ENCODE measurements around the gene AKAP8. TPM values are rescaled to one million over a fixed set of nuclear protein-coding genes. Genes with fewer than 3 reads are reported as not detected.
"Not testable (repeated sequence)": the region's sequence is repeated elsewhere in the genome, so short reads cannot be mapped to it uniquely, and the experiment has no call there.

The AKAP8 gene
- polyA plus RNA-seq, 4 donors, result 22.5 to 34.6 (median 30.2) TPM

DNA sequence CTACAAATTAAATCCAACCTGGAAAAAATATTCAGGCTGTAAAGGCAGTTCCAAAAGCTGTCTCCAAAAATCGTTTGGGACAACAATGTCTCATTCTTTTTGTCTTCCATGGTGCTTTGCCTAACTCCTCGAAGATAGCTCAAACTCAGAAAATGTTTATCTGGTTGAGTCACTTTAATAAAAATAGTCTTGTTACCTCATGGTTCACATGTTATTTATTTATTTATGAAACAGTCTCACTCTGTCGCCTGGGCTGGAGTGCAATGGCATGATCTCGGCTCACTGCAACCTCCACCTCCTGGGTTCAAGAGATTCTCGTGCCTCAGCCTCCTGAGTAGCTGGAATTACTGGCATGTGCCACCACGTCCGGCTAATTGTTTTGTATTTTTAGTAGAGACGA is 42.4 kb downstream of the AKAP8 start:
- DNase-seq (ENCODE audit: low read depth in 4 of 4, low spot score in 2 of 4), result no peak

DNA sequence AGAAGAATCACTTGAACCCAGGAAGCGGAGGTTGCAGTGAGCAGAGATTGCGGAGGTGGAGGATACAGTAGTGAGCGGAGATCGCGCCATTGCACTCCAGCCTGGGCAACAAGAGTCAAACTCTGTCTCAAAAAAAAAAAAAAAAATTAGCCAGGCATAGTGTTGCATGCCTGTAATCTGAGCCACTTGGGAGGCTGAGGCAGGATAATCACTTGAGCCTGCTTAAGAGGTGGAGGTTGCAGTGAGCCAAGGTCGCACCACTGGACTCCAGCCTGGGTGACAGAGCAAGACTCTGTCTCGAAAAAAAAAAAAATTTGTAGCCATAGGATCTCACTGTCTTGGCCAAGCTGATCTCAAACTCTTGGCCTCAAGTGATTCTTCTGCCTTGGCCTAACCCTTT is 43.6 kb downstream of the AKAP8 start:
- DNase-seq (ENCODE audit: low read depth in 4 of 4, low spot score in 2 of 4), result not testable (repeated sequence)

DNA sequence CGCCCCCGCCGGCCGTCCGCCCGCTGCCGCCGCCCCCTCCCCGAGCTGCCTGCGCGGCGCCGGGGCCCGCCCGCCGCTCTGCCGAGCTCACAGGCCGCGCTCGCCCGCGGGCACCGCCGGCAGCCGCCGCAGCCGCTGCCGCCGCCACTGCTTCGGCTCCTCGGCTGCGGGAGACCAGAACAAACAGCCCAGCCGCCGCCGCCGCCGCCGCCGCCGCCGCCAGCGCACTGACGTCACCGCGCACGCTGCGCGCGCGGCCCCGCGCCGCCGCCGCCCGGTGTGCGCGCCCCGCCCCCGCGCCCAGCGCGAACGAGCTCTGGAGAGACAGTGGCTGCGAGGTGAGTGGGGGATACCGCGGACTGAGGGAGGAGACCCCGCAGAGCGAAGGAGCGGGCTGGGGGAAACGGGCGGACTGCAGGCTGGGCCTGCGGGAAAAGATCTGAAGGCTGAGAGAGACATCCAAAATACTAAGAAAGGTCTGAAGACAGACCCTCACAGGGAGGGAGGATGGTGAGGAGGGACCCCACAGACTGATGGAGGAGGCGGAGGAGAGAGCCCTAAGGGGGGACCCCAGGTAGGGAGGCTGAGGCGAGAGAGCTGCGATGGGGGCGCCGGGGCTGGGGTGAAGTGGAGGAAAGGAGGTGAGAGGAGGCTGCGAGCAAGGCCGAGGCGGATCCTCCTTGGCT is 47.1 kb downstream of the AKAP8 start, which contains the start of gene BRD4:
BRD4 (minus strand) TSS at position 229 of the 686 bp plus-strand sequence. CDS start 59,440 bp downstream, outside the sequence.
- peak in 1 of 4 donors; percentile 36 for DNase-seq (ENCODE audit: low read depth in 4 of 4, low spot score in 2 of 4)

DNA sequence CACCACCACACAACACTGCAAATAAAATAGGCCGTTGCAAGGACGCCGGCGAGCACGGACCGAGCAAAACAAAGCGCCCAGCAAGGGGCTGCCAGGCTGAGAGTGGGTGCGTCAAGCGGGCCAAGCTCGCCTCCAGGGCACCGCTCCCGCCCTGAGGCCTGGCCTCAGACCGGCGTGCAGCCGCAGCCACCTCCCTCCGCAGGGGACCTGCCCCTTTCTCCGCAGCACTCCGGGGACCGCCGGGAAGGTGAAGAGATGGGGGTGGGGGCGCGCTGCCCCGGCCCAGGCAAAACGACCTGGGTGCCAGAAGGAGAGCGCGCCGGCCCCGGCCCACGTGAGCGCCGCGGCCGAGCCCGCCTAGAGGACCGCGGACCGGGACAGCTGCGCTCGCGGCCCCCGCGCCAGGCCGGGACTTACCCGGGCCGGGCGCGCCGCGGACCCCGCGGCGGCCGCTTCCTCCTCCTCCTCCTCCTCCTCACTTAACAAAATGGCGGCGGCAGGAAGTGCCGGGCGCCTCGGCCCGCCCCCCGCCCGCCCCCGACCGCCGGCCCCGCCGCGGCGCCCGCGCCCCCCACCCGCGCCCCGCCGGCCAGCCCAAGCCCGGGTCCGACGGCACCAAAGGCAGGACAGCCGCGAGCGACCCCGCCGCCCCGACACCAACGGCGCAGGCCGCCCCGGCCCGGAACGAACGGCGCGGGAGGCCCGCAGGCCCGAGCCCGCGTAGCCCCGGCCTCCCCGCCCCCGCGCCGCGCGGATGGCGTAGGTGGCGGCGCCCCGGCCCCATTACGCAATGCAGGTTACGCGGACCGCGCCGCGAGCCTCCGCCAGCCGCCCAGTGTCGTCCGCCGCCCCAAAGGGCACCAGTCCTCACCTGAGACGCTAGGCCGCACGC is 47.9 kb downstream of the AKAP8 start:
- no peak for DNase-seq (ENCODE audit: low read depth in 4 of 4, low spot score in 2 of 4)

DNA sequence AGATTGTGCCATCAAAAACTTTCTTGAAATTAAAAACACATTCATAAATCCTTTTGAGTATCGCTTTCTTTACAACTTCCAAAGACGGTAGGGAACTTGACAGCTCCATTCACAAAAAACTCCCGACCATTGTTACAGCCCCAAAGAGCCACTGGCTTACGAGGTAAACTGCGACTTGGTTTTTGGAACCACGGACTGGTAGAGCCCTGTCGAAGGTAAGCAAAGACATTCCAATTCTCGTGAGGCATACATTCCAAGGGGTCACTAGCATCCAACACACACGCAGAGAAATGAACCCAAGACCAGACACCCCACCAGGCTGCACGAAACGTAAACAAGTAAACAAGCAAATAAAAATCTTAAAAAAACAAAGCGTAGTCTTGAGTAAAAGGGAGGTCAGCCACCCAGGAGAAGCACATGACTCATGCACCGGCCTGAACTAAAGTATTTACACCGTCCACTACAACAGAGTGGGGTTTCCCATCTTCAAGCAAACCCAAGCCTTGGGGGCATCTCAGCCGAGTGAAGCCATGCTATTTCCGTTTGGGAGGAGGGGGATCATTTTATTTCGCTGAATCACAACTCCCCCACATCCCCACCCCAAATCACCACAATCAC is 48.7 kb downstream of the AKAP8 start:
- DNase-seq (ENCODE audit: low read depth in 4 of 4, low spot score in 2 of 4), result no peak

DNA sequence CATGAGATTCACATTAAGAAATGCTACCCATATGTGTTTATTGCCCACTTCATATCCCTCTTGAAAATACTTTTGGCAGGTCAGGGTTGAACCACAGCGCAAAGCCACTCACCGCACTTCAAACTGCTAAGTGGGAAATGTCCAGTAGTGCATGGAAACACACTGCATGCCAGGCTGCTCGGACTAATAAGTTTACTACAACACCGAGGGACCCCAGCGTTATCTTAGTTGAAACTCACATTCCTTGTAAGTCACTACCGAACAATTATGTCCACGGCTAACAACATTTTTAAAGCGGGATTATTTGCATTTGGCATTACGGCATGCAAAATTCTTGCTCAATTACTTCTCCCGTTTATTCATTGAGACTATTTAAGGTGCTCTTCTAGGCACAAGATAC is 51.3 kb downstream of the AKAP8 start:
- DNase-seq (ENCODE audit: low read depth in 4 of 4, low spot score in 2 of 4), result no peak

DNA sequence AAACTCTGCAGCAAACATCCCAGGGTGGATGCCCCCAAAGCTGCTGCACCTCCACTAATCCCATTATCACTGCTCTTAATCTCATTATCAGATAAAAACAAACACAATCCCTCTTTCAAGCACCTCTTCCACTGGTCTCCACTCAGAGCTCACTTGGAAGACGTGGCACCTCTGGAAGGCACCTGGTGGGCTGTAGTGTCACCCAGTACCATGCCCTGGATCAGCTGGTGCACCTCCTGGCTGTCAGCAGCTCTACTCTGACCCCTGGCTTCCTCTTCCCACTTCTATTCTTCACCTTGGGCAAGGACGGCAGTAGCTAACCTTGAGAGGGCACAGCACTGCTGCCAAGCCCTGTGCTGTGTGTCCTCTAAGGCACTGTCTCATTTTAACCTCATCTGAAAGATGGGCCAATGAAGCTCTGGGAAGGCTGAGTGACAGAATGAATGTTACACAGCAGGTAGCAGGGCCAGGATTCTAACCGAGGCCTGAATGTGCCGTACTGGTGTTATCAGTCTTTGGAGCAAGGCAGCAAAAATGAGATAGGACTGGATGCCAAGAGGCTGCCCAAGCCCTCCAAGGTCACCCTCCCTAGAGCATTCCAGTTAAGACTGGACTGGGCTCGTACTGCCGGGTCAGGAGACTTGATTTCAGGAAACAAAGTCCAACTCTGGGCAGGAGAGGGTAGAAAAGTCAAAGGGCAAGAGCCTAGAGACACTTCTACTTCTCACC is 54.6 kb downstream of the AKAP8 start:
- no peak for DNase-seq (ENCODE audit: low read depth in 4 of 4, low spot score in 2 of 4)

DNA sequence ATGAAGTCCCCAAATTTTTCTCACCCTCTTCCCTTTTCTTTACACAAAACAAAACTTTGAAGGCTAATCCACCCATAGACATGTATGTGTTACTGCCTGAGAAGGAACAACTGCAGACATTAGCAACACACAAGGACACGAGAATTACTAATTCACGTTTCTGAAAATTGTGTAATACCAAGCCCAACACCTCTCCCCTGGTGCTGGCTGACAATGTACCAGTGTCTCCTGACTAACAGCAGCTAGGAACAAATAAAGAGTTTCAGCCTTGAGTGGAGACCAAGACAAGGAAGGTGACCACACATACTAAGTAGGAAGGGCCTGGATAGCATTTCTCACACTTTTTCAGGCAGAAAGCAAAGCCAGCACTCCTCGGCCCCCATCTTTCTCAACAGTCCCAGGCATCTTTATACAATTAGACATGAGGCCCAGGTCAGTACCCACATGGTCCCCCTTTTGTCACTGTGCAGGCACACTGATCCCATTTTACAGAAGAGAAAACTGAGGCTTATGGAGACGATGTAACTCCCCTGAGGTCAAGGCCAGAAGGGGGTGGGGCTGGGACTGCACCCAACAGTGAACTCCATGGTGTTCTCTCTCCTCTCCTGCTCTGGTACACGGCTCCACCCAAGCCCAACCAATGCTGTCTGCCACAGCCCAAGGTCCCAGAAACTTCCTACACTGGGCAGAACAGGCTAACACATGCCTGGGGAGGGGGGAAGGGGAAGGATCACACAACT is 55.9 kb downstream of the AKAP8 start:
- no peak for DNase-seq (ENCODE audit: low read depth in 4 of 4, low spot score in 2 of 4)

DNA sequence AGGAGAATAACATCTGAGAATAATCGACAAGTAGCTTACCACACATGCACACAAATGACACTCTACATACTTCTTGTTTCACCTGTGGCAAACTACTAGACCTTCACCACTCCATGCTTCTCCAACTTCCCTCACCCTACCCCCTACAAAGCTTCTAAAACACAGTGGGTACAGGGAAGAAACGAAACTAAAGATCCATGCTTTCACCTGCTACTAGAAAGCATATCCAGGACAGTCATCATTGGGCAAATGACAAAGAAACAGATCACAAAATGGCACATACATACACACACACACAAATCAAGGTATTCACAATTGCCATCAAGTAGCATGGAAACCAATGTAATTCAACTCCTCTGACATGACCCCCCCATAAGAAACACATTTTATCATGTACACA is 57.8 kb downstream of the AKAP8 start:
- no peak for DNase-seq (ENCODE audit: low read depth in 4 of 4, low spot score in 2 of 4)

DNA sequence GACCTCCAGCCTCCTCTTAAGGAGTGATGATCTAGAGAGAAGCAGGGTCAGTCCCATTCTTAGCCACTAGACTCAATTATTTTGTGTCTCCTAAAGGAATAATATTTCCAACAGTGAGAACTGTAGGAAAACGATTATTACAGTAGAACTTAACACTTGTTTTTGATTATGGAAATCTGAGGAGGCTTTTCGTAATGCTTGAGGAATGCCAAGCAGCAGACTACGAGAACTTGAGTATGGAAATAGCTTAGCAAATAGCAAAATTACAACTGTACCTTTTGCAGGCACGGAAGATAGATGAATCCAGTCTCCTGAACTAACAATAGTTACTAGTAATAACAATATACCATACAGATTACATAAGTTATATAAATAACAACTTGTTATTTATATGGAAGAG is 59.5 kb downstream of the AKAP8 start:
- DNase-seq (ENCODE audit: low read depth in 4 of 4, low spot score in 2 of 4), result no peak

DNA sequence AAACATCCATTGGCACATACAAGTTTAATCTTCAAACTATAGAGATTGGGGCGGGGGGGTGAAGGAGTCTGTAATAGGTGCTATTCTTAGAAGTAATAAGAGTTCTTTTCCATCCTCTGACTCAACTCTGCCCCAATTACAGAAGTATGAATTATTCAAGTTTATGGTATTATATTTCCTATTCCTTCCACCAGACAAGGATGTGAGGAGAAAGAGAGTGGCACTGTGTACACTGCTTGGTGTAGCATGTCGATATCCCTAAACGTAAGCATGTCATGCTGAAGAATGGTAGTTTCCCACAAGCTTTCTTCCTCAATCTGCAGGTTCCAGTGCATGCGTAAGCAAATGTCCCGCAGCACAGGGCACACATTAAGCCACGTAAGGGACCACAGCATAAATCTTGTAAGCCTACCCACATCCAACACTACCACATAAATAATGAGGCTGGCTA is 61.3 kb downstream of the AKAP8 start:
- no peak for DNase-seq (ENCODE audit: low read depth in 4 of 4, low spot score in 2 of 4)

DNA sequence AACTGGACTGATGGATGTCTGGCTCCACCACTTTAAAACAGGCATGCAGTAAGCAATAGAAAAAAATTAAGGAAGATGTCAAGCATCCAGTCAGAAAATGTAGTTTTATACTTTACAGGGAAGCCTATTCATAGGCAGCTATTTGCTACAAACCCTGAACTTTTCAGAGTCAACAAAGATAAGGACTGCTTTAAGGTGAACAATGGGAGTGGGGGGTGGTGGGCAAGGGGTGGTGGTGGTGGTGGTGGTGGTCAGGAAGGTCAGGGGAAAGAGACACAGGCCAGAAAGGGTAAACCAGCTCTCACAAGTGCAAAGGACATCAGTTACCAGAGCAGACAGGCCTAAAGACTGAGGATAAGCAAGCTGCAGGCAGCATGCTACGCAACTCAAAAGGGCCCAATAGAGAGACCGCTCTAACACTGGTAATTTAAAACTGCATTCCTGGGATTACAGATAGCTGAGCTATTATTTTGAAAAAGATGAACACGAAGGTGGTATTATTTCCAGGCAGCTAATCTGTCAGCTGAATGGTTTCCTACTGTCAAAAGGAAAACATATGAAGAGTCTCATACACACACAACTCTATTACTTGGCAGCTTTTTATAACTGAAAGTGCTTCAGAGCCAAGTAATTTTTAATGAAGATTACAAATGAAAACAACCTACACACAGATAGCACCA is 62.1 kb downstream of the AKAP8 start:
- no peak for DNase-seq (ENCODE audit: low read depth in 4 of 4, low spot score in 2 of 4)

DNA sequence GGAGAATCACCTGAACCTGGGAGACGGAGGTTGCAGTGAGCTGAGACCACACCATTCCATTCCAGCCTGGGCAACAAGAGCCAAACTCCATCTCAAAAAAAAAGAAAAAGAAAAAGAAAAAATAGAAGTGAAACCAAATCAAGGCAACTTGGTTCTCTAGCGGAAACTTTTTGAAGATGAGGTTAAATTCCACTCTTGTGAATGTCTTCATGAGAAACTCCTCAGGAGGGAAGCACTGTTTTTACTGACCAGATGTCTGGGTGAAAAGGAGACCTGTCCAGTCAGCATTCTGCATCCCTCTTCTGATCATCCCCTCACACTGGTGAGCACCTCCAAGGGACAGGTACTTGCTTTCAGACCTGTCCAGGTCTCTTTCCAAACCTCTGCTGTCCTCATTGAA is 63.1 kb downstream of the AKAP8 start:
- no peak for DNase-seq (ENCODE audit: low read depth in 4 of 4, low spot score in 2 of 4)

DNA sequence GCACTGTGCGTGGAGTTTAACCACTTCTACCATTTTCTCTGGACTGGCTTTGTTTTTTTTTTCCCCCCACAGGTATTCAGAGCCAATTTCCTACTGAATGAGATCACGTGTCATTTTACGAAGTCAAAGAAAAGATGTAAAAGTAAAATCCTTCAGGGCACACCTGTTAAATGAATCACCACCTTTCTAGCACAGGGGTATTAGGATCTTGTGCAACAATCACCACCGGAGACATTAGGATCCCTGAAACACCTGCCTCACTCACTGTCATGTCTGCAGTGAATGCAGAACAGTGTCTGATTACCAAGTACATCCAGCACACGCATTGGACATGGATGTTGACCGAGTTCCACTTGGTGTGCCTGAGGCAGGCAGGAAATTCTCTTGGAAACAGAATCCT is 64.5 kb downstream of the AKAP8 start:
- no peak for DNase-seq (ENCODE audit: low read depth in 4 of 4, low spot score in 2 of 4)

DNA sequence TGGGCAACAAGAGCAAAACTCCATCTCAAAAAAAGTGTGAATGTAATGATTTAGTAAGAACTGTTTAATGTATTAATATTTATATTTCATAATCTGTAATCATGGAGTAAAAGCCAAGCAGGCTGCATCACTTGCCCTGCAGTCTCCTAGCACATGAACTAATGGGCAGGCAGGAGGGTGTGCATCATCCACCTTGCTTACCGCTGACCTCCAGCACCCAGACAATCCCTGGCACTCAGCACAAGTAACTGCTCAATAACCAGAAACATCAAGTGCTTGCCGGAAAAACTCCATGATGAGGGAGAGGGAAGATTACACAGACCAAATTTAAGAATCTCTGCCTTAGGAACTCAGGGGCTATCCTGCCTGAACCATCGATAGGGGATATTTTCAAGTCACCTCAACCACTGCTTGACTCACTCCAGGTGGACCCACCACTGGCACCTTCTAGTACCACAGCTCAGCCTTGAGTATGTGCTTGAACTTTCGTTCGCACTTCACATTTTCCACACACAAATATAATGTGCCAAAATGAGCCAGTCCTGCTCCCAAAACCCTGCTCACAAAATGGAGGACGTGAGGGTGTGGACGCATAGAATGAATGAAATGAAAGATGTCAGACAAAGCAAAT is 65.8 kb downstream of the AKAP8 start:
- no peak for DNase-seq (ENCODE audit: low read depth in 4 of 4, low spot score in 2 of 4)

DNA sequence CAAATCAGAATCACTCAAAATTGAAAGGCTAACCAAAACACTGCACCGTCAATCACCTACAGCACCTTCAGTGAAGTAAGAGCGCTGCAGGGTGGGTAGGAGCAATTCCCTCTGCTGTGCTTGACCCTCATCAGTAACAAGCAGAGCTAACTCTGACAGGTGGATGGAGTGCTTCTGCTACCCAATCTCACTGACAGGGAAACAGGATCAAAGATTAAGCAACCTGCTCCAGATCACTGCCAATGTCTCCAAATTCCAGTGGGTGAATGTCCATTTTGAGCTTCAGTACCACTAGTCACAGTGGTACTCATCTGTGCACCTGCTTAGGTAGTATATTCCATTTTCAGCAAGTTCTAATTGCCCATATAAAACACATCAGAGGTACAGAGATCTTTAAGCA is 72.4 kb downstream of the AKAP8 start:
- DNase-seq (ENCODE audit: low read depth in 4 of 4, low spot score in 2 of 4), result no peak

DNA sequence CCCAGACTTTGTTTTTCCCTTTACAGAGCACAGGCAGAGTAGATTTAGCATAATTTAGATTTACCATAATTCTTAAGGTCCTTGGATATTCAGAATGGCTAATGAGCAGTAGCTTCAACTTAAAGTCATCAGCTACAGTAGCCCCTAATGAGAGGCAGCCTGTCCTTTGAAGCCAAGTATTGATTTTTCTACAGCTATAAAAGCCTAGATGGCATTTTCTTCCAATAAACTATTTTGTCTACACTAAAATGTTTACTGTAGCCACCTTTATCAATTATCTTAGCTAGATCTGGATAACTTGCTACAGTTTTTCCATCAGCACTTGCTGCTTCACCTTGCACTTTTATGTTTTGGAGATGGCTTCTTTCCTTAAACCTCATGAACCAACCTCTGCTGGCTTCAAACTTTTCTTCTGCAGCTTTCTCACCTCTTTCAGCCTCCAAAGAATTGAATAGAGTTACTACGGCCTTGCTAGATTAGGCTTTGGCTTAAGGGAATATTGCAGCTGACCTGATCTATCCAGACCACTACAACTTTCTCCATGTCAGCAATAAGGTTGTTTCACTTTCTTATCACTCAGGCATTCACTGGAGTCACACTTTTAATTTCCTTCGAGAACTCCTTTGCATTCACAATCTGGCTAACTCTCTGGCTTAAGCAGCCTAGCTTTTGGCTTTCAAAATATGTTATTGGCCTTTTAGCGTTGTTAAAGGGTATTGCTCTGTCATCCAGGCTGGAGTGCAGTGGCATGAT is 73.8 kb downstream of the AKAP8 start:
- DNase-seq (ENCODE audit: low read depth in 4 of 4, low spot score in 2 of 4), result no peak

DNA sequence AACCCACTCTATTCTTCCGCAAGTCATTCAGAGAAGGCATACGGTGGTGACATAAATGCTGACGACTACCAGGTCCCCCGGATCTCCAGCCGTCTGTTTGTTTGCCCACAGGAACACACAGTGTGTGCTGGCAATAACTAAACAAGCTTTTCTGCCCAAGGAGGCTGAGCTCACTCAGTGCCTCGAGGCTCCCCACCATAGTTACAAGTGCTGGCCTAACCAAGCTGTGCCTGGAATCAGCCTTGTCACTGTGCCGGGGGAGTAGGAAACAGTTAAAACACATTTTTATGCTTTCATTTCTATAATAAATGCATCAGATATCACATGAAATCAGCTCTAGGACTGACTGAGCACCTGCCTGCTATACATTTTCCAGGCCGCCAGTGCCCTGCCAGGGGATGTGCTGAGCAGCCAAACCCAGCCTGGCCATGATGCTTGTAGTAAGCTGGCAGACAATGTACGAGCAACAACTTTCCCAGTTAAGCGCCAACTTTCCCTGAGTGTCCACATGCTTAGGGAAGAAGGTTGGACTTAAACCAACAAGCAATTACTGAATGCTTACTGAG is 75.4 kb downstream of the AKAP8 start:
- no peak for DNase-seq (ENCODE audit: low read depth in 4 of 4, low spot score in 2 of 4)

All from left renal cortex interstitium (tissue), 4 donors.